IPS DF 4.7 (cell line): ENCODE data around the gene SMIM44.
"Not testable (repeated sequence)": the region's sequence is repeated elsewhere in the genome, so short reads cannot be mapped to it uniquely, and the experiment has no call there.

ENCODE experiments used
- DNase-seq: peaks from one replicate; pipeline ENCODE4 v3.0.0-alpha.2; 2013; ENCODE audit warnings: low spot score; ENCODE audit errors: extremely low read depth

SMIM44 gene

GRCh38 chr19:3518255-3518654 is 35.0 kb upstream of the SMIM44 start:
- no peak for DNase-seq

- DNase-seq, result no peak
Measured at GRCh38 chr19:3517638-3518037, 34.4 kb upstream of the SMIM44 start.

GRCh38 chr19:3516675-3517207 is 33.5 kb upstream of the SMIM44 start:
- no peak for DNase-seq

GRCh38 chr19:3515891-3516422 is 32.7 kb upstream of the SMIM44 start:
- DNase-seq, result no peak

- no peak for DNase-seq
Measured at GRCh38 chr19:3514930-3515329, 31.7 kb upstream of the SMIM44 start.

- DNase-seq, result no peak
Measured at GRCh38 chr19:3513229-3514140, 30.2 kb upstream of the SMIM44 start.

- no peak for DNase-seq
Measured at GRCh38 chr19:3512562-3513228, 29.5 kb upstream of the SMIM44 start.

- no peak for DNase-seq
Measured at GRCh38 chr19:3511506-3512251, 28.4 kb upstream of the SMIM44 start.

GRCh38 chr19:3510727-3511126 is 27.5 kb upstream of the SMIM44 start:
- no peak for DNase-seq

GRCh38 chr19:3509566-3509989 is 26.3 kb upstream of the SMIM44 start:
- no peak for DNase-seq

- DNase-seq, result no peak
Measured at GRCh38 chr19:3508771-3509535, 25.7 kb upstream of the SMIM44 start.

GRCh38 chr19:3508121-3508661 is 24.9 kb upstream of the SMIM44 start:
- DNase-seq, result not testable (repeated sequence)

GRCh38 chr19:3507371-3508120 is 24.3 kb upstream of the SMIM44 start:
- DNase-seq, result no peak

- DNase-seq, result no peak
Measured at GRCh38 chr19:3506384-3507340, 23.4 kb upstream of the SMIM44 start.

GRCh38 chr19:3505598-3506383 is 22.6 kb upstream of the SMIM44 start, which contains the start of gene FZR1:
Gene FZR1, plus strand, starts transcription at chr19:3506311. Its CDS starts 16,679 bp downstream, at chr19:3522990.
- DNase-seq, result peak; percentile 78

GRCh38 chr19:3504735-3505134 is 21.5 kb upstream of the SMIM44 start:
- DNase-seq, result no peak

- DNase-seq, result no peak
Measured at GRCh38 chr19:3503036-3503572, 19.9 kb upstream of the SMIM44 start.
